Neural cell (in vitro differentiated cells): ENCODE data around the gene NUP210. TPM values are rescaled to one million over a fixed set of nuclear protein-coding genes. Genes with fewer than 3 reads are reported as not detected.

Experiments used
- H2AFZ ChIP-seq: fragments of 200-600, 300-800 bp; sonication (generic), shearing (Covaris generic); 2 replicates; pipeline ENCODE4 v1.6.0; 2014; ENCODE audit warnings: low read depth, mild to moderate bottlenecking, antibody characterized with exemption, low read length, moderate library complexity
- H3F3A ChIP-seq: fragments of 200-600 bp; shearing (Covaris generic); 2 replicates; pipeline ENCODE4 v1.6.1; 2016; ENCODE audit warnings: mild to moderate bottlenecking, moderate library complexity, mixed read lengths, antibody characterized with exemption, low read length; ENCODE audit not compliant: insufficient read depth, poor library complexity, severe bottlenecking
- H3K27ac ChIP-seq: fragments of 200-600, 300-800 bp; sonication (generic), shearing (Covaris generic); 2 replicates; pipeline ENCODE4 v1.5.1; 2014; ENCODE audit warnings: mild to moderate bottlenecking, low read length, moderate library complexity
- H3K27me3 ChIP-seq: fragments of 300-800, 200-600 bp; sonication (generic), shearing (Covaris generic); 2 replicates; pipeline ENCODE4 v1.6.0; 2014; ENCODE audit warnings: mild to moderate bottlenecking, low read depth, low read length, moderate library complexity; ENCODE audit not compliant: insufficient read depth
- H3K36me3 ChIP-seq: fragments of 300-800, 200-600 bp; sonication (generic), shearing (Covaris generic); 2 replicates; pipeline ENCODE4 v1.5.1; 2014; ENCODE audit warnings: mild to moderate bottlenecking, antibody characterized with exemption, low read length, moderate library complexity; ENCODE audit not compliant: insufficient read depth
- H3K4me2 ChIP-seq: fragments of 300-800, 200-600 bp; sonication (generic), shearing (Covaris generic); 2 replicates; pipeline ENCODE4 v1.6.0; 2014; ENCODE audit warnings: mild to moderate bottlenecking, low read length
- H3K4me3 ChIP-seq: fragments of 300-800, 200-600 bp; sonication (generic), shearing (Covaris generic); 2 replicates; pipeline ENCODE4 v1.5.1; 2014; ENCODE audit warnings: mild to moderate bottlenecking, low read length, moderate library complexity
- H3K79me2 ChIP-seq: fragments of 200-600 bp; shearing (Covaris generic); replicated peaks from 2 replicates; pipeline ENCODE4 v1.6.0; 2014; ENCODE audit warnings: mild to moderate bottlenecking, low read length, moderate library complexity; ENCODE audit not compliant: insufficient read depth
- H3K9ac ChIP-seq: fragments of 300-800, 200-600 bp; sonication (generic), shearing (Covaris generic); 2 replicates; pipeline ENCODE4 v1.6.1; 2016; ENCODE audit warnings: mild to moderate bottlenecking, low read length, mixed read lengths
- H3K9me2 ChIP-seq: fragments of 200-600 bp; shearing (Covaris generic); 2 replicates; pipeline ENCODE4 v1.6.1; 2016; ENCODE audit warnings: mild to moderate bottlenecking, low read length, mixed read lengths; ENCODE audit not compliant: insufficient read depth
- H3K9me3 ChIP-seq: fragments of 200-600, 300-800 bp; sonication (generic), shearing (Covaris generic); 2 replicates; pipeline ENCODE4 v1.6.1; 2016; ENCODE audit warnings: mild to moderate bottlenecking, mixed run types, low read length, moderate library complexity, mixed read lengths
- H4K20me1 ChIP-seq: fragments of 200-600 bp; shearing (Covaris generic); 2 replicates; pipeline ENCODE4 v1.6.1; 2016; ENCODE audit warnings: mild to moderate bottlenecking, mixed run types; ENCODE audit not compliant: insufficient read depth
- EP300 ChIP-seq: fragments of 450-650 bp; conservative IDR thresholded peaks from 2 replicates; pipeline ENCODE4 v1.6.1; 2014; ENCODE audit warnings: antibody characterized with exemption, mild to moderate bottlenecking, moderate library complexity; ENCODE audit not compliant: poor library complexity, severe bottlenecking
- EZH2 ChIP-seq: fragments of 200-600, 300-800 bp; shearing (Covaris generic), sonication (generic); IDR thresholded peaks from 2 replicates; pipeline ENCODE4 v1.6.1; 2014; ENCODE audit warnings: antibody characterized with exemption, low read length, borderline replicate concordance, mild to moderate bottlenecking; ENCODE audit not compliant: insufficient read depth, poor library complexity, severe bottlenecking
- MXI1 ChIP-seq: fragments of 450-650 bp; conservative IDR thresholded peaks from 2 replicates; pipeline ENCODE4 v1.6.1; 2014; ENCODE audit warnings: antibody characterized with exemption, mild to moderate bottlenecking; ENCODE audit not compliant: poor library complexity, severe bottlenecking
- POLR2AphosphoS5 ChIP-seq: IDR thresholded peaks from 2 replicates; pipeline ENCODE4 v1.6.1; 2012
- RAD21 ChIP-seq: fragments of 450-650 bp; conservative IDR thresholded peaks from 2 replicates; pipeline ENCODE4 v1.6.1; 2014; ENCODE audit warnings: antibody characterized with exemption, mild to moderate bottlenecking, moderate library complexity
- REST ChIP-seq: IDR thresholded peaks from 2 replicates; pipeline ENCODE4 v1.6.1; 2012; ENCODE audit warnings: borderline replicate concordance
- SMC3 ChIP-seq: fragments of 450-650 bp; conservative IDR thresholded peaks from 2 replicates; pipeline ENCODE4 v1.6.1; 2014; ENCODE audit warnings: antibody characterized with exemption, mild to moderate bottlenecking, moderate library complexity; ENCODE audit not compliant: poor library complexity
- TAF1 ChIP-seq: IDR thresholded peaks from 2 replicates; pipeline ENCODE4 v1.6.1; 2012; ENCODE audit warnings: low read depth
- polyA plus RNA-seq: library from polyadenylated mRNA; depleted of rRNA; stranded (reverse); fragments of >200 nt; gene quantifications from 2 replicates; pipeline ENCODE4 v1.2.3, GENCODE V29; 2014
- TF ChIP-seq, protein P1 (sequence below): fragments of 450-650 bp; IDR thresholded peaks from 2 replicates; pipeline ENCODE4 v1.5.1; 2014; ENCODE audit warnings: antibody characterized with exemption, mild to moderate bottlenecking, moderate library complexity; ENCODE audit not compliant: poor library complexity, severe bottlenecking

Gene NUP210
- polyA plus RNA-seq, 1 donor from 2014 or later: 8.2 TPM

DNA sequence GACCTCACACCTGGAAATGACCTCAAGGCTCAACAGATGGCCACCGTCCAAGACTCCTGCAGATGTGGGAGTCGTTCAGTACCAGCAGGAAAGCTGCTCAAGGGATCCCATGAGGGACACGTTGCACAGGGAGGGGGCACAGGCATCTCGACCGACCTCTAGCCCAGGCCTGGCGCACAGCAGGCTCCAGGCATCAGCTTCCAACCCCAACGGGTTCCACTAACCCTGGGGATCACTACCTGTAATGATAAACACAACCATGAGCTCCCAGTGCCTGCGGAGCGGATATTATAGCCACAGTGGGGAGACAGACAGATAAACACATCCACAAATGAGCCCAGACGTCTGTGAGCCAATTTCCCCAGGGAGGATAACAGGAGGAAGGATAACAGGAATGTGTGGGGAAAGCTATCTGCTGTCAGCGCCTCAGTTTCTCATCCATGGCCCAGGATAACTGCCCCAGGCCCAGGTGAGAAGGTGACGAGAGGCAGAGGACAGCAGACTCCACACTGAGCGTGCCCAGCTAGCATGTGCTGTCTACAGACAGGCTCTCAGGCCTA is 19.9 kb downstream of the NUP210 start:
- no peaks in the 10 kb centered on the region for H4K20me1 ChIP-seq
- H2AFZ ChIP-seq: no peak overlapping the region
- H3K27ac ChIP-seq: no peak overlapping the region
- H3K36me3 ChIP-seq: no peaks in the 10 kb centered on the region
- no peaks in the 10 kb centered on the region for H3F3A ChIP-seq
- H3K9me3 ChIP-seq: peaks cover 5% of the 10 kb centered on the region
- no peak overlapping the region for H3K4me3 ChIP-seq
- H3K79me2 ChIP-seq: peaks cover 3% of the 10 kb centered on the region
- no peaks in the 10 kb centered on the region for H3K9me2 ChIP-seq
- TF ChIP-seq TAF1 (no peak), RAD21 (no peak), MXI1 (no peak), POLR2AphosphoS5 (no peak), REST (no peak), SMC3 (no peak)
- TF ChIP-seq, protein P1, sequence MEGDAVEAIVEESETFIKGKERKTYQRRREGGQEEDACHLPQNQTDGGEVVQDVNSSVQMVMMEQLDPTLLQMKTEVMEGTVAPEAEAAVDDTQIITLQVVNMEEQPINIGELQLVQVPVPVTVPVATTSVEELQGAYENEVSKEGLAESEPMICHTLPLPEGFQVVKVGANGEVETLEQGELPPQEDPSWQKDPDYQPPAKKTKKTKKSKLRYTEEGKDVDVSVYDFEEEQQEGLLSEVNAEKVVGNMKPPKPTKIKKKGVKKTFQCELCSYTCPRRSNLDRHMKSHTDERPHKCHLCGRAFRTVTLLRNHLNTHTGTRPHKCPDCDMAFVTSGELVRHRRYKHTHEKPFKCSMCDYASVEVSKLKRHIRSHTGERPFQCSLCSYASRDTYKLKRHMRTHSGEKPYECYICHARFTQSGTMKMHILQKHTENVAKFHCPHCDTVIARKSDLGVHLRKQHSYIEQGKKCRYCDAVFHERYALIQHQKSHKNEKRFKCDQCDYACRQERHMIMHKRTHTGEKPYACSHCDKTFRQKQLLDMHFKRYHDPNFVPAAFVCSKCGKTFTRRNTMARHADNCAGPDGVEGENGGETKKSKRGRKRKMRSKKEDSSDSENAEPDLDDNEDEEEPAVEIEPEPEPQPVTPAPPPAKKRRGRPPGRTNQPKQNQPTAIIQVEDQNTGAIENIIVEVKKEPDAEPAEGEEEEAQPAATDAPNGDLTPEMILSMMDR: no peak
- H3K4me2 ChIP-seq: no peak overlapping the region
- H3K9ac ChIP-seq: no peak overlapping the region
- no peaks in the 10 kb centered on the region for H3K27me3 ChIP-seq

- Histone ChIP-seq H3K4me2 (no peak overlapping the region), H3K9me3 (peaks cover 5% of the 10 kb centered on the region), H3K27ac (no peak overlapping the region), H3F3A (no peaks in the 10 kb centered on the region), H4K20me1 (no peaks in the 10 kb centered on the region), H2AFZ (no peak overlapping the region), H3K27me3 (no peaks in the 10 kb centered on the region), H3K4me3 (no peak overlapping the region), H3K9ac (no peak overlapping the region), H3K9me2 (no peaks in the 10 kb centered on the region), H3K36me3 (no peaks in the 10 kb centered on the region), H3K79me2 (peaks cover 3% of the 10 kb centered on the region)
- TF ChIP-seq EP300 (no peak), REST (no peak), EZH2 (no peak), SMC3 (no peak), POLR2AphosphoS5 (no peak), TAF1 (no peak), MXI1 (no peak), RAD21 (no peak)
- TF ChIP-seq, protein P1: no peak
Measured at GRCh38 chr3:13399603-13400002, 20.5 kb downstream of the NUP210 start.
